ENCODE measurements around the gene NHS. TPM values are rescaled to one million over a fixed set of nuclear protein-coding genes. Genes with fewer than 3 reads are reported as not detected.

Gene NHS
- total and polyA plus RNA-seq, 4 donors = 4.3 to 28.2 (median 13.3) TPM

- Histone ChIP-seq H3K9me3 (ENCODE audit: control insufficient read depth, low read length) (no peaks in the 10 kb centered on the region), H3K27me3 (ENCODE audit: control insufficient read depth in 1 of 2, insufficient read depth in 2 of 2, low read length in 1 of 2) (no peaks in the 10 kb centered on the region), H3K4me1 (ENCODE audit: control insufficient read depth in 1 of 2, insufficient read depth in 2 of 2, low read length in 2 of 2) (peaks cover 0 to 1% of the 10 kb centered on the region in 2 donors), H3K4me3 (ENCODE audit: low read length in 2 of 2) (no peak overlapping the region), H3K36me3 (ENCODE audit: control insufficient read depth in 1 of 2, insufficient read depth in 2 of 2, low read length in 1 of 2) (no peaks in the 10 kb centered on the region), H3K27ac (ENCODE audit: low read depth in 1 of 2, low read length in 2 of 2) (no peak overlapping the region)
- ATAC-seq (ENCODE audit: low FRiP score) = no peak
- no peak for DNase-seq
- intact Hi-C loops (cut with DNase I) = no loop called here
- 59 to 74% methylated on average over 5 of the region's 5 CpGs for WGBS, 2 donors
Measured at GRCh38 chrX:17613979-17614588, 239.1 kb downstream of the NHS start.

- DNase-seq = no peak
- no peak for ATAC-seq (ENCODE audit: low FRiP score)
- Histone ChIP-seq H3K4me3 (ENCODE audit: low read length in 2 of 2) (no peak overlapping the region), H3K27me3 (ENCODE audit: control insufficient read depth in 1 of 2, insufficient read depth in 2 of 2, low read length in 1 of 2) (no peaks in the 10 kb centered on the region), H3K9me3 (ENCODE audit: control insufficient read depth, low read length) (no peaks in the 10 kb centered on the region), H3K4me1 (ENCODE audit: control insufficient read depth in 1 of 2, insufficient read depth in 2 of 2, low read length in 2 of 2) (peaks cover 0 to 1% of the 10 kb centered on the region in 2 donors), H3K36me3 (ENCODE audit: control insufficient read depth in 1 of 2, insufficient read depth in 2 of 2, low read length in 1 of 2) (no peaks in the 10 kb centered on the region), H3K27ac (ENCODE audit: low read depth in 1 of 2, low read length in 2 of 2) (no peak overlapping the region)
- WGBS, 2 donors = 74 to 84% methylated on average over 9 of the region's 9 CpGs
- intact Hi-C loops (cut with DNase I) = no loop called here
Measured at GRCh38 chrX:17616936-17617335, 241.9 kb downstream of the NHS start.

DNA sequence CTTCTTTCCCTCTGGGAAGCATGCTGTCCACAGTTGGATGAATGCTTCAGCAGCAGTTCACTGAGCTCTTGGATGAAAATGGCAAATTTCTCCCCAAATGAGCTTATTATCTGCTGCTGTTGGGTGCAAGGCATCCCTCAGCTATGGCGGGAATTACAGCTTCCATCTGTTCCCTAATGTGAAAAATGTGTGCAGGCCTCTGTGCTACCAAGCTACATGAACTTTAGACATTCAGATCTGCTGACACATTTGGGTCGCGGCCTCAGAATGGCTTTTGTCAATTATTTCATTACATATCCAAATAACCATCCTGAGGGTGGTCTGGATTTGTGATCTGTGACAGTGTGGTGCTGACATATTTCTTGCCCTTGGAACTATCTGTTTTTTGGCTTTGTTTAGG lies 242.8 kb downstream of the NHS start:
- no peak for DNase-seq
- ATAC-seq (ENCODE audit: low FRiP score) = no peak
- Histone ChIP-seq H3K27me3 (ENCODE audit: control insufficient read depth in 1 of 2, insufficient read depth in 2 of 2, low read length in 1 of 2) (no peaks in the 10 kb centered on the region), H3K9me3 (ENCODE audit: control insufficient read depth, low read length) (no peaks in the 10 kb centered on the region), H3K4me3 (ENCODE audit: low read length in 2 of 2) (no peak overlapping the region), H3K36me3 (ENCODE audit: control insufficient read depth in 1 of 2, insufficient read depth in 2 of 2, low read length in 1 of 2) (no peaks in the 10 kb centered on the region), H3K27ac (ENCODE audit: low read depth in 1 of 2, low read length in 2 of 2) (no peak overlapping the region), H3K4me1 (ENCODE audit: control insufficient read depth in 1 of 2, insufficient read depth in 2 of 2, low read length in 2 of 2) (peaks cover 0 to 1% of the 10 kb centered on the region in 2 donors)
- 75 to 96% methylated on average over 3 of the region's 3 CpGs for WGBS, 2 donors
- intact Hi-C loops (cut with DNase I) = no loop called here

- Histone ChIP-seq H3K36me3 (ENCODE audit: control insufficient read depth in 1 of 2, insufficient read depth in 2 of 2, low read length in 1 of 2) (no peaks in the 10 kb centered on the region), H3K4me1 (ENCODE audit: control insufficient read depth in 1 of 2, insufficient read depth in 2 of 2, low read length in 2 of 2) (peaks cover 0 to 1% of the 10 kb centered on the region in 2 donors), H3K27me3 (ENCODE audit: control insufficient read depth in 1 of 2, insufficient read depth in 2 of 2, low read length in 1 of 2) (no peaks in the 10 kb centered on the region), H3K27ac (ENCODE audit: low read depth in 1 of 2, low read length in 2 of 2) (no peak overlapping the region), H3K9me3 (ENCODE audit: control insufficient read depth, low read length) (no peaks in the 10 kb centered on the region), H3K4me3 (ENCODE audit: low read length in 2 of 2) (no peak overlapping the region)
- no peak for ATAC-seq (ENCODE audit: low FRiP score)
- intact Hi-C loops (cut with DNase I) = no loop called here
- DNase-seq = no peak
- WGBS, 2 donors = 70 to 85% methylated on average over 4 of the region's 4 CpGs
Measured at GRCh38 chrX:17621566-17622270, 246.7 kb downstream of the NHS start.

- Histone ChIP-seq H3K4me3 (ENCODE audit: low read length in 2 of 2) (no peak overlapping the region), H3K36me3 (ENCODE audit: control insufficient read depth in 1 of 2, insufficient read depth in 2 of 2, low read length in 1 of 2) (no peaks in the 10 kb centered on the region), H3K27ac (ENCODE audit: low read depth in 1 of 2, low read length in 2 of 2) (no peak overlapping the region), H3K27me3 (ENCODE audit: control insufficient read depth in 1 of 2, insufficient read depth in 2 of 2, low read length in 1 of 2) (no peaks in the 10 kb centered on the region), H3K9me3 (ENCODE audit: control insufficient read depth, low read length) (no peaks in the 10 kb centered on the region), H3K4me1 (ENCODE audit: control insufficient read depth in 1 of 2, insufficient read depth in 2 of 2, low read length in 2 of 2) (peaks cover 0 to 1% of the 10 kb centered on the region in 2 donors)
- DNase-seq = no peak
- no peak for ATAC-seq (ENCODE audit: low FRiP score)
- WGBS, 2 donors = 66 to 73% methylated on average over 3 of the region's 3 CpGs
- intact Hi-C loops (cut with DNase I) = no loop called here
Measured at GRCh38 chrX:17622331-17622730, 247.3 kb downstream of the NHS start.

- H3K9me3 ChIP-seq (ENCODE audit: control insufficient read depth, low read length) = no peaks in the 10 kb centered on the region
- DNase-seq (no peak), ATAC-seq (ENCODE audit: low FRiP score) (no peak)
- no peaks in the 10 kb centered on the region for H3K36me3 ChIP-seq (ENCODE audit: control insufficient read depth in 1 of 2, insufficient read depth in 2 of 2, low read length in 1 of 2)
- WGBS, 2 donors = 75 to 79% methylated on average over 3 of the region's 3 CpGs
- no peak overlapping the region for H3K4me3 ChIP-seq (ENCODE audit: low read length in 2 of 2)
- H3K4me1 ChIP-seq (ENCODE audit: control insufficient read depth in 1 of 2, insufficient read depth in 2 of 2, low read length in 2 of 2) = no peaks in the 10 kb centered on the region
- H3K27me3 ChIP-seq (ENCODE audit: control insufficient read depth in 1 of 2, insufficient read depth in 2 of 2, low read length in 1 of 2) = no peaks in the 10 kb centered on the region
- intact Hi-C loops (cut with DNase I) = no loop called here
- H3K27ac ChIP-seq (ENCODE audit: low read depth in 1 of 2, low read length in 2 of 2) = no peak overlapping the region
Measured at GRCh38 chrX:17623750-17624149, 248.8 kb downstream of the NHS start.

DNA sequence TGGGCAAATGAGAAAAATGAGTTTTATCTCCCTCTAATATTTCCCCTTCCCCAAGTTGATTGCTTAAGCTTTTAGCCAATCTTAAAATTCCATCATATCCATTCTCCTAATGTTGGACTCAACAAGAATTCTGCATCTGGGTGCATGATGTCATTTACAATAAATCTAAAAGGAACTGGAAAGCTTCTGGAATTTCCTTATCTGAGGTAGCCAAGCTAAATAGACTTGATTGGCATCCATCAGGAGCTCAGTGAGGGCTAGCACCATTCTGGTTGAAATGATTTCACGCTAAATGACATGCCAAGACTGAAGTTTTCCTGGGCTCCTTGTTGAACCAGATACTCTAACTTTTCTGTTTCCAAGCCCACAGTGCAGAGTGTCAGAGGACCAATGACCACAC lies 252.0 kb downstream of the NHS start:
- intact Hi-C loops (cut with DNase I) = no loop called here
- Histone ChIP-seq H3K9me3 (ENCODE audit: control insufficient read depth, low read length) (no peaks in the 10 kb centered on the region), H3K27ac (ENCODE audit: low read depth in 1 of 2, low read length in 2 of 2) (no peak overlapping the region), H3K4me3 (ENCODE audit: low read length in 2 of 2) (no peak overlapping the region), H3K36me3 (ENCODE audit: control insufficient read depth in 1 of 2, insufficient read depth in 2 of 2, low read length in 1 of 2) (no peaks in the 10 kb centered on the region), H3K4me1 (ENCODE audit: control insufficient read depth in 1 of 2, insufficient read depth in 2 of 2, low read length in 2 of 2) (peaks cover 0 to 2% of the 10 kb centered on the region in 2 donors), H3K27me3 (ENCODE audit: control insufficient read depth in 1 of 2, insufficient read depth in 2 of 2, low read length in 1 of 2) (no peaks in the 10 kb centered on the region)
- DNase-seq = no peak
- ATAC-seq (ENCODE audit: low FRiP score) = no peak
- 4 to 21% methylated on average over 1 of the region's 1 CpG for WGBS, 2 donors

DNA sequence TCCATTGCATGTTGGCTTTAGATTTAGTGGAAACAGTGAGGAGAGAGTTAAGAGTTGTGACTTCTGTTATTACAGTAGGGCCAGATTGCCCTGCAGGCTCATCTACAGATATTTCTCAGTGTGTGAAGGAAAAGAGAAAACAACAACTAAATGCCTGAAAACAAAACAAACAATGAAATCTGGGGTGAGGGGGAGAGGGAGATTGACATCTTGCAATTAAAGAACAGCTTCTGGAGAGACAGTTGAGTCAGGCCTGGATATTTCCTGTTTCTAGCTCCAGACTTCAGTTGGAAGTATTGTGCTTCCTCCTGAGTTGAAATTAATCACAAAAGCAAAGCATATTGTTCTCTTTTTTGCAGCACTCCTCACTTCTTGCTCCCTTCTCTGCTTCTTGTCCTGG lies 254.0 kb downstream of the NHS start:
- no peak overlapping the region for H3K4me3 ChIP-seq (ENCODE audit: low read length in 2 of 2)
- H3K9me3 ChIP-seq (ENCODE audit: control insufficient read depth, low read length) = no peaks in the 10 kb centered on the region
- H3K27ac ChIP-seq (ENCODE audit: low read depth in 1 of 2, low read length in 2 of 2) = no peak overlapping the region
- no peaks in the 10 kb centered on the region for H3K27me3 ChIP-seq (ENCODE audit: control insufficient read depth in 1 of 2, insufficient read depth in 2 of 2, low read length in 1 of 2)
- ATAC-seq (ENCODE audit: low FRiP score) (no peak), DNase-seq (no peak)
- intact Hi-C loops (cut with DNase I) = no loop called here
- H3K4me1 ChIP-seq (ENCODE audit: control insufficient read depth in 1 of 2, insufficient read depth in 2 of 2, low read length in 2 of 2) = peaks cover 0 to 2% of the 10 kb centered on the region in 2 donors
- no peaks in the 10 kb centered on the region for H3K36me3 ChIP-seq (ENCODE audit: control insufficient read depth in 1 of 2, insufficient read depth in 2 of 2, low read length in 1 of 2)

DNA sequence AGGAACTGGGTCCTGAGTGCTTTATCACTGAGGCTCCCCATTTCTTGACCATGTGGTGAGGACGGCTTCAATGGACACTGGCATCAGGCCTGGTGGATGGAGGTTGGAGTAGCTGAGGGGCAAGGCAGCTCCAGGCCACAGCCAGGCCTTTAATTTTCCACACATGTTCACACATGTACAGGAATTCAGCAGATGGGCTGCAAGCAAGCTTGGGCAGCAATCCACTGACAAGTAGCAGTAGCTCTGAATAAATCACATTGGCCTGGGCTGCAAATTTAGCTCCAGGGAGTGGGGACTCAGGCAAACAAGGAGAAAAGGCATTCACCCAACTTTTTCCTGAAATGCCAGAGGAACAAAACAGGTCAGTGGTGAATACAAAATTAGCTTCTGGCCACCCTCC lies 254.5 kb downstream of the NHS start:
- Histone ChIP-seq H3K27ac (ENCODE audit: low read depth in 1 of 2, low read length in 2 of 2) (no peak overlapping the region), H3K27me3 (ENCODE audit: control insufficient read depth in 1 of 2, insufficient read depth in 2 of 2, low read length in 1 of 2) (no peaks in the 10 kb centered on the region), H3K36me3 (ENCODE audit: control insufficient read depth in 1 of 2, insufficient read depth in 2 of 2, low read length in 1 of 2) (no peaks in the 10 kb centered on the region), H3K9me3 (ENCODE audit: control insufficient read depth, low read length) (no peaks in the 10 kb centered on the region), H3K4me1 (ENCODE audit: control insufficient read depth in 1 of 2, insufficient read depth in 2 of 2, low read length in 2 of 2) (peaks cover 0 to 2% of the 10 kb centered on the region in 2 donors), H3K4me3 (ENCODE audit: low read length in 2 of 2) (no peak overlapping the region)
- ATAC-seq (ENCODE audit: low FRiP score) (no peak), DNase-seq (no peak)
- WGBS, 2 donors = 71 to 92% methylated on average over 1 of the region's 1 CpG
- intact Hi-C loops (cut with DNase I) = no loop called here

All from aorta (tissue), 5 donors.